Testis (tissue), 2 donors: Measurements from ENCODE around the gene PDCD1.

Experiments
- POLR2A ChIP-seq: fragments of 450-650 bp; IDR thresholded peaks from one replicate; pipeline ENCODE4 v1.6.1; 2017; ENCODE audit warnings: antibody characterized with exemption, mild to moderate bottlenecking, moderate library complexity
- TF ChIP-seq, protein P1 (sequence below), 3 experiments: fragments of 450-650 bp in 2 of 3; fragments of 200-600 bp in 1 of 3; sonication (generic) in 1 of 3; IDR thresholded peaks; one replicate each; pipeline ENCODE4 v1.5.1; 2016 to 2019; ENCODE audit warnings: antibody characterized with exemption in 3 of 3, mild to moderate bottlenecking in 2 of 3, moderate library complexity in 1 of 3

DNA sequence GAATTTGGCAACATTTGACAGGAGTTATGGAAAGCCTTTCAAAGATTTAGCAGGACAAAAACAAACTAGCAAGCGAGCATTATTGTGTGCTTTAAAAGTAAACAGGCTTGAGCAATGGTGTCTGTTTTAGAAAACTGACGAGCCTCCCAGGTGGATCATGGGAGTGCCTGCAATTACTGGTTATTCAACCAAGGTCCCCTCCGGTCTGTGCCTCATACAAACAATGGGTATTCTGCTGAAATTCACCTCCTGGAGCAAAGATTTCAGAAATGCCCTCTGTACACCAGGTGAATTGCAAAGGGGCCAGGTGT lies 33.2 kb upstream of the PDCD1 start:
- TF ChIP-seq, protein P1, sequence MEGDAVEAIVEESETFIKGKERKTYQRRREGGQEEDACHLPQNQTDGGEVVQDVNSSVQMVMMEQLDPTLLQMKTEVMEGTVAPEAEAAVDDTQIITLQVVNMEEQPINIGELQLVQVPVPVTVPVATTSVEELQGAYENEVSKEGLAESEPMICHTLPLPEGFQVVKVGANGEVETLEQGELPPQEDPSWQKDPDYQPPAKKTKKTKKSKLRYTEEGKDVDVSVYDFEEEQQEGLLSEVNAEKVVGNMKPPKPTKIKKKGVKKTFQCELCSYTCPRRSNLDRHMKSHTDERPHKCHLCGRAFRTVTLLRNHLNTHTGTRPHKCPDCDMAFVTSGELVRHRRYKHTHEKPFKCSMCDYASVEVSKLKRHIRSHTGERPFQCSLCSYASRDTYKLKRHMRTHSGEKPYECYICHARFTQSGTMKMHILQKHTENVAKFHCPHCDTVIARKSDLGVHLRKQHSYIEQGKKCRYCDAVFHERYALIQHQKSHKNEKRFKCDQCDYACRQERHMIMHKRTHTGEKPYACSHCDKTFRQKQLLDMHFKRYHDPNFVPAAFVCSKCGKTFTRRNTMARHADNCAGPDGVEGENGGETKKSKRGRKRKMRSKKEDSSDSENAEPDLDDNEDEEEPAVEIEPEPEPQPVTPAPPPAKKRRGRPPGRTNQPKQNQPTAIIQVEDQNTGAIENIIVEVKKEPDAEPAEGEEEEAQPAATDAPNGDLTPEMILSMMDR (IDR thresholded peaks at IDR 0.05): no peak
- TF ChIP-seq POLR2A: no peak
